T-helper 2 cell treated with Interferon-gamma antibody and Interleukin-4, amounts not matched to agents 100 ng/mL and 5 ng/mL, for 36 hours (primary cell): ENCODE results near the gene OR10A2. TPM values are rescaled to one million over a fixed set of nuclear protein-coding genes. Genes with fewer than 3 reads are reported as not detected.
"Not testable (repeated sequence)": the region's sequence is repeated elsewhere in the genome, so short reads cannot be mapped to it uniquely, and the experiment has no call there.

Source experiments
- intact Hi-C: fragments of 100-400 bp; cut with micrococcal nuclease; formaldehyde crosslinking; loops from one replicate; pipeline ENCODE4 v1.15.1; 2023
- total RNA-seq: library from RNA; stranded (reverse); gene quantifications from 2 replicates; pipeline ENCODE4 v1.2.3, GENCODE V29; 2022

OR10A2 gene
- total RNA-seq, 1 donor from 2014 or later = not detected

DNA sequence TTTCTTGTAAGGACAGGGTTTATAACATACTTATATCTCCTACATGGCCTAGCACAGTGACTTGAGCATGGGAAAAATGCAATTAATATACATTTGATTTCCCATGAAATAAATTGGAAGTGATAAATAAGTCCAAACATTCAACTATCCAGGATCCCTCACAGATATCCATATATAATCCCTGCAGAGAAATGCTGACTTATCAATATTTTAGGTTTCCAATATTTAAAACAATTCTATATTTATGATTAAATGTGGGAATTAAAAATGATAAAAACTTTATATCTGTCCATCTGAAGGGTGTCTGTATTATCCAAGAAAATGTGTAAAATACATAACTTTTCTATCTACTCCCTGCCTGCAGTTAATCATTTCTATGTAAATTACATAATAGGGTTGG lies 19.9 kb downstream of the OR10A2 start:
- intact Hi-C loops = no loop called here

GRCh38 chr11:6887711-6888110 lies 24.9 kb downstream of the OR10A2 start:
- intact Hi-C loops = not testable (repeated sequence)

DNA sequence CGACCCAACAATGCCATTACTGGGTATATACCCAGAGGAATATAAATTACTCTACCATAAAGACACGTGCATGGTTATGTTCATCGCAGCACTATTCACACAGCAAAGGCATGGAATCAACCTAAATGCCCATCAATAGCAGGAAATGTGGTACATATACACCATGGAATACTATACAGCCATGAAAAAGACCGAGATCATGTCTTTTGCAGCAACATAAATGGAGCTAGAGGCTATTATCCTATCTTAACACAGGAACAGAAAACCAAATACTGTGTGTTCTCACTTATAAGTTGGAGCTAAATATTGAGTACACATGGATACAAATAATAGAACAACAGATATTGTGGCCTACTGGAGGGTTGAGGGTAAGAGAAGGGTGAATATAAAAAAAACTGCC lies 26.0 kb downstream of the OR10A2 start:
- intact Hi-C loops = no loop called here

DNA sequence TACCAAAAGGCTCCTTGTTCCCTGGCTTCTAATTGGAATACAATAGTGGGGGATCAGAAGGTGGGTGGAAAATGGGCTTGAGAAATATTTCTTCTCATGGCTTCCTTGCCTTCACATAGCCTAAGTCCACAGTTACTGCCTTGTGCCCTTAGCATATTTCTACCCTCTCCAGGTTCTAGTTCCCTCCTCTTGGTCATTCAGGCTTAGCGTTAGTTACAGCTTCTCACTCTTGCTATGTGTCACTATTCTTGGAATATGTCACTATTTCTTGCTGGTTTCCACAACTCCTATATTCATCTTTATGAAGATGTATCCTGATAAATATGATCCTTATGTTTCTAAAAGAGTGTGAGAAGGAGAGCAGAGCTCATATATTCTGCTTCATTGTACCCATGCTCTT lies 27.0 kb downstream of the OR10A2 start:
- intact Hi-C loops = no loop called here

DNA sequence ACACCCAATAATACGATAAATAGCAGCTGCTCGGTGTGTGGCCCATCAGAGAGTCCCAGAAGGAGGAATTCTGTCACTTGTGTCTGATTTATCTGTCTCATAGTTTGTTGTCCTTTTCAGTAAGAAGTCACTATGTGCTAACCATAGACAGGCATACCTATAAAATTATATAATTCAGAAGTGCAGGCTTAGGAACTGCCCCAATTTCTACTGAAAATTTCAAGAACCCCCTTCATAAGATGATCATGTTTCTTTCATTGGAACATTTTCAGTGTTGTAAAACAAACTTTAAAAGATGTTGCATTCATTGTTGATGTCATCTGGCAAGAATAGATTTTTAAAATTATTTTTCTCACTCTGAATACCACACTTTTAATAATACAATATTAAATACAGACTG lies 29.5 kb downstream of the OR10A2 start, which contains the start of gene OR2D2:
OR2D2 (minus strand) TSS at position 101 of the 400 bp plus-strand sequence; CDS start at position 101, 0 bp downstream.
- intact Hi-C loops = no loop called here

GRCh38 chr11:6894097-6894496 lies 31.2 kb downstream of the OR10A2 start:
- intact Hi-C loops = no loop called here

- intact Hi-C loops = no loop called here
These were observed 32.2 kb downstream of the OR10A2 start for GRCh38 chr11:6895010-6895409.

DNA sequence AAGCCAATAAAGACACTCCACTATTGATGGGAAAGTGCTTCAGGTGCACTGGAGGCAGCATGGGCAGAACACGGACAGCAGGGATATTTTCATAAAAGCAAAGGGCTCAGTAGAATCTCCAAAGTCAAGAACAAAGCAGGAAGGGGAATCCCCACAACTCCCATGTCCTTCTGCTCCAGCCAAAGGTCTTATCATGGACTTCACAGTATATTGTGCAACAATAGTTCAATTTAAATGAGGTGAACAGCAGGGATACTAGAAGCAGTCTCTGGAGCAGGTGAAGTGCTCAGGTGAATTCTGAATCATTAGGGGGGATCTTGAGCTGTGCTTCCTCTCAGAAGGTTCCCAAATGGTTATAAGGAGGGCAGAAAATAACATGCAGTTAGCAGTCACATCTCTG lies 36.1 kb downstream of the OR10A2 start:
- intact Hi-C loops = no loop called here

- intact Hi-C loops = no loop called here
These were observed 37.6 kb downstream of the OR10A2 start for GRCh38 chr11:6900327-6900999.

- intact Hi-C loops = not testable (repeated sequence)
These were observed 41.9 kb downstream of the OR10A2 start for GRCh38 chr11:6904804-6905203.

- intact Hi-C loops = no loop called here
These were observed 48.5 kb downstream of the OR10A2 start for GRCh38 chr11:6911378-6911777.

DNA sequence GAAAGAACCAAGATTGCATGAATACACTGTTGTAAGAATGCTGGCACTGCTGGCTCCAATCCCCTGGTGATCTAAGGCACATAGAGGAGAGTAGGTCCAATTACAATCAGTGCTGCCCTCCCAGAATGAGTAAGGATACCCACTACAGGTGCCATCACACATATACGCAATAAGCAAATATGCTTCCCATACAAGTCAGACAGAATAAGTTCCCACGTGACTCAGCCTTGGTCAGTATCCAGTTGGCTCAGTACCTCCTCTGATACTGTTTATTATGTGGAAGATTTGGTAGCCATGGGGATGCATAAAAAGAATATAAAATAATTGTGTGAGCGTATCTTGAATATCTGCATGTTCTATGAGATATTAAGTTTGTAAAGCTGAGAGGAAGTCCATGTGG lies 49.1 kb downstream of the OR10A2 start:
- intact Hi-C loops = no loop called here

DNA sequence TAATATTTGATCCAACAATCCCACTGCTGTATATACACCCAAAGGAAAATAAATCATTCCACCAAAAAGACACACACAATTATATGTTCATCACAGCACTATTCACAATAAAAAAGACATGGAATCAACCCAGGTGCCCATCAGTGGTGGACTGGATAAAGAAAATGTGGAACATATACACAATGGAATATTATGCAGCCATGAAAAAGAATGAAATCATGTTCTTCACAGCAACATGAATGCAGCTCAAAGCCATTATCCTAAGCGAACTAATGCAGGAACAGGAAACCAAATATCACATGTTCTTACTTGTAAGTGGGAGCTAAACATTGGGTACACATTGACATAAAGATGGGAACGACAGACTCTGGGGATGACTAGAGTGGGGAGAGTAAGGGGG lies 56.8 kb downstream of the OR10A2 start:
- intact Hi-C loops = loop anchor here (10.0 kb wide), 1 partner anchor 595 kb away; the partner anchor contains the start of gene PPFIBP2

DNA sequence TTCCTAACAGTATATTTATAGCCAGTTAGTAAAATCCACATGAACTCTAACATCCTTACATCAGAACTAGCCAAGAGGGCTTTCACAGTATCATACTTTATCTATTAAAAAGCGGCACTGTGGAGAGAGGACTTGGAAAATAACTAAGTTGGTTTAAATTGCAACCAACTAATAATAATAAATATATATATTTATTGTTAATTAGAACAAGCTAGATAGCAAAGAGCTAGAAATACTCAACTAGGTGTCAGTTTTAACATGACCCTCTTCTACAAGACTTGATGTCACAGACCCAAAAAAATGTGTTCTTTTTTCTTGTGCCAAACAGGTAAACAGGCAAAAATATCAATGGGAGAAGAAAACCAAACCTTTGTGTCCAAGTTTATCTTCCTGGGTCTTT lies 57.8 kb downstream of the OR10A2 start, which contains the start of gene OR2D3:
OR2D3 (plus strand) TSS at position 301 of the 400 bp plus-strand sequence; CDS start at position 301, 0 bp downstream.
- intact Hi-C loops = loop anchor here (10.0 kb wide), 1 partner anchor 594 kb away; the partner anchor contains the start of gene PPFIBP2

Other genes with a start within 250 kb of the OR10A2 start
- gene TPP1, start 243.6 kb upstream of the OR10A2 start, total RNA-seq = 63.3 and 64.4 TPM in 2 replicates
- 0.43 and 0.45 TPM in 2 replicates for gene DCHS1, start 207.2 kb upstream of the OR10A2 start, total RNA-seq
- gene MRPL17, start 179.7 kb upstream of the OR10A2 start, total RNA-seq = 71.3 and 72.4 TPM in 2 replicates
- 0.18 and 0.25 TPM in 2 replicates for gene OR2AG2, start 91.1 kb upstream of the OR10A2 start, total RNA-seq
- not detected in 2 replicates for gene OR2AG1, start 80.0 kb upstream of the OR10A2 start, total RNA-seq
- gene OR6A2, start 63.4 kb upstream of the OR10A2 start, total RNA-seq = 0.23 TPM in 2 replicates
- gene OR10A5, start 17.4 kb upstream of the OR10A2 start, total RNA-seq = not detected in 2 replicates
- not detected in 2 replicates for gene OR10A4, start 13.6 kb downstream of the OR10A2 start, total RNA-seq
- 0.27 TPM in 1 of 2 replicates, not detected in the other for gene OR2D2, start 29.4 kb downstream of the OR10A2 start, total RNA-seq
- not detected in 2 replicates for gene OR2D3, start 57.9 kb downstream of the OR10A2 start, total RNA-seq
- 3.3 and 3.4 TPM in 2 replicates for gene ZNF215, start 63.4 kb downstream of the OR10A2 start, total RNA-seq
- not detected in 2 replicates for gene ZNF214, start 157.3 kb downstream of the OR10A2 start, total RNA-seq
- 0.11 and 0.39 TPM in 2 replicates for gene NLRP14, start 157.4 kb downstream of the OR10A2 start, total RNA-seq
- gene RBMXL2, start 225.9 kb downstream of the OR10A2 start, total RNA-seq = 0.09 TPM in 1 of 2 replicates, not detected in the other